WTC11 (cell line): Measurements from ENCODE around the gene SVIL. TPM values are rescaled to one million over a fixed set of nuclear protein-coding genes. Genes with fewer than 3 reads are reported as not detected.

Experiments used
- ATAC-seq: fragments of 200-7000 bp; cut with Tn5 transposase; 2 replicates; pipeline ENCODE4 v1.10.0; 2021; ENCODE audit warnings: mild to moderate bottlenecking, moderate library complexity
- CTCF ChIA-PET: fragments of 300-600 bp; sonication (Branson Sonifier 250); formaldehyde crosslinking; loops from one replicate; lab custom pipeline; 2021; ENCODE audit warnings: antibody characterized with exemption; lab: Charles Lee
- POLR2A ChIA-PET: fragments of 350-600 bp; sonication (Branson Sonifier 250); formaldehyde crosslinking; loops from one replicate; lab custom pipeline; 2021; ENCODE audit warnings: antibody characterized with exemption; lab: Charles Lee
- DNase-seq: peaks from one replicate; pipeline ENCODE4 v3.0.0; 2021; ENCODE audit warnings: low spot score
- H3K27ac Mint-ChIP-seq: 2 replicates; pipeline ENCODE4 v1.8.0; 2021; ENCODE audit warnings: mixed read lengths
- H3K27me3 Mint-ChIP-seq: 2 replicates; pipeline ENCODE4 v1.8.0; 2021; ENCODE audit warnings: low read depth, mild to moderate bottlenecking, moderate library complexity, mixed read lengths
- H3K36me3 Mint-ChIP-seq: 2 replicates; pipeline ENCODE4 v1.8.0; 2021; ENCODE audit warnings: mixed read lengths
- H3K4me1 Mint-ChIP-seq: 2 replicates; pipeline ENCODE4 v1.8.0; 2022; ENCODE audit warnings: mixed read lengths
- H3K4me3 Mint-ChIP-seq: 2 replicates; pipeline ENCODE4 v1.8.0; 2021; ENCODE audit warnings: mild to moderate bottlenecking, moderate library complexity, mixed read lengths
- H3K9me3 Mint-ChIP-seq: 2 replicates; pipeline ENCODE4 v1.8.0; 2021; ENCODE audit warnings: mixed read lengths
- GABPB1 ChIP-seq: sonication (generic); formaldehyde crosslinking; IDR thresholded peaks from 2 replicates; pipeline ENCODE4 v1.8.1; 2023; ENCODE audit warnings: mild to moderate bottlenecking, missing genetic modification reagents
- MYBL2 ChIP-seq: sonication (generic); formaldehyde crosslinking; IDR thresholded peaks from 2 replicates; pipeline ENCODE4 v1.8.1; 2023; ENCODE audit warnings: mild to moderate bottlenecking, moderate library complexity, missing genetic modification reagents
- NFATC4 ChIP-seq: fragments of 250-450 bp; sonication (Bioruptor Pico); IDR thresholded peaks from 2 replicates; pipeline ENCODE4 v1.9.0; 2021; ENCODE audit warnings: mild to moderate bottlenecking
- RELA ChIP-seq: sonication (generic); formaldehyde crosslinking; IDR thresholded peaks from 2 replicates; pipeline ENCODE4 v1.8.1; 2022; ENCODE audit warnings: missing genetic modification reagents, mild to moderate bottlenecking, borderline replicate concordance
- TEAD1 ChIP-seq: sonication (generic); formaldehyde crosslinking; IDR thresholded peaks from 2 replicates; pipeline ENCODE4 v1.8.0; 2022; ENCODE audit warnings: mild to moderate bottlenecking, missing genetic modification reagents
- ZNF263 ChIP-seq: sonication (generic); formaldehyde crosslinking; IDR thresholded peaks from 2 replicates; pipeline ENCODE4 v1.8.1; 2022; ENCODE audit warnings: low read depth, mild to moderate bottlenecking, moderate library complexity, missing genetic modification reagents
- total RNA-seq: library from RNA; stranded (reverse); gene quantifications from 3 replicates; pipeline ENCODE4 v1.2.3, GENCODE V29; 2021
- TF ChIP-seq, protein P1 (sequence below): sonication (generic); formaldehyde crosslinking; IDR thresholded peaks from 2 replicates; pipeline ENCODE4 v1.8.1; 2022; ENCODE audit warnings: mild to moderate bottlenecking, missing genetic modification reagents, moderate library complexity, borderline replicate concordance
- TF ChIP-seq, protein P2 (sequence below): sonication (generic); formaldehyde crosslinking; IDR thresholded peaks from 2 replicates; pipeline ENCODE4 v1.8.1; 2023; ENCODE audit warnings: mild to moderate bottlenecking, missing genetic modification reagents
- TF ChIP-seq, protein P3 (sequence below): sonication (generic); formaldehyde crosslinking; IDR thresholded peaks from 2 replicates; pipeline ENCODE4 v1.8.1; 2023; ENCODE audit warnings: mild to moderate bottlenecking, missing genetic modification reagents, borderline replicate concordance
- TF ChIP-seq, protein P4 (sequence below): sonication (generic); formaldehyde crosslinking; conservative IDR thresholded peaks from 2 replicates; pipeline ENCODE4 v1.8.1; 2022; ENCODE audit warnings: mild to moderate bottlenecking, missing genetic modification reagents
- TF ChIP-seq, protein P5 (sequence below): sonication (generic); formaldehyde crosslinking; IDR thresholded peaks from 2 replicates; pipeline ENCODE4 v1.8.0; 2022; ENCODE audit warnings: mild to moderate bottlenecking, missing genetic modification reagents
- TF ChIP-seq, protein P6 (sequence below): sonication (generic); formaldehyde crosslinking; IDR thresholded peaks from 2 replicates; pipeline ENCODE4 v1.8.1; 2022; ENCODE audit warnings: missing genetic modification reagents, borderline replicate concordance
- TF ChIP-seq, protein P7 (sequence below): fragments of 250-450 bp; sonication (Bioruptor Pico); IDR thresholded peaks from 2 replicates; pipeline ENCODE4 v1.9.0; 2021; ENCODE audit warnings: moderate library complexity, mild to moderate bottlenecking, inconsistent platforms, borderline replicate concordance

SVIL gene
- total RNA-seq, 1 experiment from 2014 or later, result 27.1 TPM

DNA sequence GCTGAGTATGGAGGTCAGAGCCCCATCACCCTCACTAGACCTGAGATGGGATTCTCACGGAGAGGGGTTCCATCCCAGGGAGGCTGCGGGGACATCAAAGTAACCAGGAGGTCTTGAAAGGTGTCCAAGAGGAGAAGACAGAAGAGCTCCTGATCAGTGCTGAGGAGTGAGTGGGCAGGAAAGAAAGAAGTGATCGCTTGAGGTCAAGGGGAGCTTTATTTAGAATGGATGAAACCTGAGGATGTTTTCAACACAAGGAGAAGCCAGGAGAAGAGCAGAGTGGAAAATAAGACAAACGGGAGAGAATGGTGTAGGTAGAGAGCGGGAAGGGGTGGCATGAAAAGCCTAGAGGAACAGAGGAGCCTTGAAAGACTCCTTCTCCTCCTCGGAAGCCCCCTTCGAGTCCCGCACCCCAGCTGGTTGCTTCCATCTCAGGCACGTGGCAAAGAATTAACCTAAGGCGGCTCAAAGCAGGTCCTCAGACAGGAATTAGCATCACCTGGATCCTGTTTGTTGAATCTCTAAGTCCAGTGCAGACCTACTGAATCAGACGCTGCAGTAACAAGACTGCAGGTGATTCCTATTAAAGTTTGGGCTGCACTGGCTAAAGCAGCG, 5.8 kb downstream of the SVIL start:
- no peak for ATAC-seq
- Mint-ChIP-seq H3K27me3 (no peaks in the 10 kb centered on the region), H3K4me3 (no peak overlapping the region), H3K36me3 (peaks cover 3% of the 10 kb centered on the region), H3K9me3 (no peaks in the 10 kb centered on the region), H3K27ac (peak overlapping the region; percentile 33), H3K4me1 (peaks cover 38% of the 10 kb centered on the region)
- no peak for DNase-seq
- POLR2A ChIA-PET, result interaction anchor here (0.6 kb wide), 1 partner anchor 96 kb away, joined by 9 read pairs; no protein-coding TSS in a partner anchor
- CTCF ChIA-PET, result interaction anchor here (1.6 kb wide), 1 partner anchor 10 kb away, joined by 5 read pairs; no protein-coding TSS in a partner anchor
- TF ChIP-seq, protein P1, sequence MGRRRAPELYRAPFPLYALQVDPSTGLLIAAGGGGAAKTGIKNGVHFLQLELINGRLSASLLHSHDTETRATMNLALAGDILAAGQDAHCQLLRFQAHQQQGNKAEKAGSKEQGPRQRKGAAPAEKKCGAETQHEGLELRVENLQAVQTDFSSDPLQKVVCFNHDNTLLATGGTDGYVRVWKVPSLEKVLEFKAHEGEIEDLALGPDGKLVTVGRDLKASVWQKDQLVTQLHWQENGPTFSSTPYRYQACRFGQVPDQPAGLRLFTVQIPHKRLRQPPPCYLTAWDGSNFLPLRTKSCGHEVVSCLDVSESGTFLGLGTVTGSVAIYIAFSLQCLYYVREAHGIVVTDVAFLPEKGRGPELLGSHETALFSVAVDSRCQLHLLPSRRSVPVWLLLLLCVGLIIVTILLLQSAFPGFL (CRISPR knock-in tag), result no peak
- TF ChIP-seq, protein P2, sequence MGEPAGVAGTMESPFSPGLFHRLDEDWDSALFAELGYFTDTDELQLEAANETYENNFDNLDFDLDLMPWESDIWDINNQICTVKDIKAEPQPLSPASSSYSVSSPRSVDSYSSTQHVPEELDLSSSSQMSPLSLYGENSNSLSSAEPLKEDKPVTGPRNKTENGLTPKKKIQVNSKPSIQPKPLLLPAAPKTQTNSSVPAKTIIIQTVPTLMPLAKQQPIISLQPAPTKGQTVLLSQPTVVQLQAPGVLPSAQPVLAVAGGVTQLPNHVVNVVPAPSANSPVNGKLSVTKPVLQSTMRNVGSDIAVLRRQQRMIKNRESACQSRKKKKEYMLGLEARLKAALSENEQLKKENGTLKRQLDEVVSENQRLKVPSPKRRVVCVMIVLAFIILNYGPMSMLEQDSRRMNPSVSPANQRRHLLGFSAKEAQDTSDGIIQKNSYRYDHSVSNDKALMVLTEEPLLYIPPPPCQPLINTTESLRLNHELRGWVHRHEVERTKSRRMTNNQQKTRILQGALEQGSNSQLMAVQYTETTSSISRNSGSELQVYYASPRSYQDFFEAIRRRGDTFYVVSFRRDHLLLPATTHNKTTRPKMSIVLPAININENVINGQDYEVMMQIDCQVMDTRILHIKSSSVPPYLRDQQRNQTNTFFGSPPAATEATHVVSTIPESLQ (CRISPR knock-in tag), result no peak
- TF ChIP-seq, protein P3, sequence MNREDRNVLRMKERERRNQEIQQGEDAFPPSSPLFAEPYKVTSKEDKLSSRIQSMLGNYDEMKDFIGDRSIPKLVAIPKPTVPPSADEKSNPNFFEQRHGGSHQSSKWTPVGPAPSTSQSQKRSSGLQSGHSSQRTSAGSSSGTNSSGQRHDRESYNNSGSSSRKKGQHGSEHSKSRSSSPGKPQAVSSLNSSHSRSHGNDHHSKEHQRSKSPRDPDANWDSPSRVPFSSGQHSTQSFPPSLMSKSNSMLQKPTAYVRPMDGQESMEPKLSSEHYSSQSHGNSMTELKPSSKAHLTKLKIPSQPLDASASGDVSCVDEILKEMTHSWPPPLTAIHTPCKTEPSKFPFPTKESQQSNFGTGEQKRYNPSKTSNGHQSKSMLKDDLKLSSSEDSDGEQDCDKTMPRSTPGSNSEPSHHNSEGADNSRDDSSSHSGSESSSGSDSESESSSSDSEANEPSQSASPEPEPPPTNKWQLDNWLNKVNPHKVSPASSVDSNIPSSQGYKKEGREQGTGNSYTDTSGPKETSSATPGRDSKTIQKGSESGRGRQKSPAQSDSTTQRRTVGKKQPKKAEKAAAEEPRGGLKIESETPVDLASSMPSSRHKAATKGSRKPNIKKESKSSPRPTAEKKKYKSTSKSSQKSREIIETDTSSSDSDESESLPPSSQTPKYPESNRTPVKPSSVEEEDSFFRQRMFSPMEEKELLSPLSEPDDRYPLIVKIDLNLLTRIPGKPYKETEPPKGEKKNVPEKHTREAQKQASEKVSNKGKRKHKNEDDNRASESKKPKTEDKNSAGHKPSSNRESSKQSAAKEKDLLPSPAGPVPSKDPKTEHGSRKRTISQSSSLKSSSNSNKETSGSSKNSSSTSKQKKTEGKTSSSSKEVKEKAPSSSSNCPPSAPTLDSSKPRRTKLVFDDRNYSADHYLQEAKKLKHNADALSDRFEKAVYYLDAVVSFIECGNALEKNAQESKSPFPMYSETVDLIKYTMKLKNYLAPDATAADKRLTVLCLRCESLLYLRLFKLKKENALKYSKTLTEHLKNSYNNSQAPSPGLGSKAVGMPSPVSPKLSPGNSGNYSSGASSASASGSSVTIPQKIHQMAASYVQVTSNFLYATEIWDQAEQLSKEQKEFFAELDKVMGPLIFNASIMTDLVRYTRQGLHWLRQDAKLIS (CRISPR knock-in tag), result no peak
- TF ChIP-seq ZNF263 (CRISPR knock-in tag) (no peak), RELA (CRISPR knock-in tag) (no peak), MYBL2 (CRISPR knock-in tag) (no peak), NFATC4 (CRISPR knock-in tag) (no peak)
- TF ChIP-seq, protein P4, sequence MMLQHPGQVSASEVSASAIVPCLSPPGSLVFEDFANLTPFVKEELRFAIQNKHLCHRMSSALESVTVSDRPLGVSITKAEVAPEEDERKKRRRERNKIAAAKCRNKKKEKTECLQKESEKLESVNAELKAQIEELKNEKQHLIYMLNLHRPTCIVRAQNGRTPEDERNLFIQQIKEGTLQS (CRISPR knock-in tag), result no peak
- TF ChIP-seq, protein P5, sequence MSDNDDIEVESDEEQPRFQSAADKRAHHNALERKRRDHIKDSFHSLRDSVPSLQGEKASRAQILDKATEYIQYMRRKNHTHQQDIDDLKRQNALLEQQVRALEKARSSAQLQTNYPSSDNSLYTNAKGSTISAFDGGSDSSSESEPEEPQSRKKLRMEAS, result no peak
- TF ChIP-seq, protein P6, sequence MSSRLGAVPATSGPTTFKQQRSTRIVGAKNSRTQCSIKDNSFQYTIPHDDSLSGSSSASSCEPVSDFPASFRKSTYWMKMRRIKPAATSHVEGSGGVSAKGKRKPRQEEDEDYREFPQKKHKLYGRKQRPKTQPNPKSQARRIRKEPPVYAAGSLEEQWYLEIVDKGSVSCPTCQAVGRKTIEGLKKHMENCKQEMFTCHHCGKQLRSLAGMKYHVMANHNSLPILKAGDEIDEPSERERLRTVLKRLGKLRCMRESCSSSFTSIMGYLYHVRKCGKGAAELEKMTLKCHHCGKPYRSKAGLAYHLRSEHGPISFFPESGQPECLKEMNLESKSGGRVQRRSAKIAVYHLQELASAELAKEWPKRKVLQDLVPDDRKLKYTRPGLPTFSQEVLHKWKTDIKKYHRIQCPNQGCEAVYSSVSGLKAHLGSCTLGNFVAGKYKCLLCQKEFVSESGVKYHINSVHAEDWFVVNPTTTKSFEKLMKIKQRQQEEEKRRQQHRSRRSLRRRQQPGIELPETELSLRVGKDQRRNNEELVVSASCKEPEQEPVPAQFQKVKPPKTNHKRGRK (CRISPR knock-in tag), result no peak
- TF ChIP-seq, protein P7, sequence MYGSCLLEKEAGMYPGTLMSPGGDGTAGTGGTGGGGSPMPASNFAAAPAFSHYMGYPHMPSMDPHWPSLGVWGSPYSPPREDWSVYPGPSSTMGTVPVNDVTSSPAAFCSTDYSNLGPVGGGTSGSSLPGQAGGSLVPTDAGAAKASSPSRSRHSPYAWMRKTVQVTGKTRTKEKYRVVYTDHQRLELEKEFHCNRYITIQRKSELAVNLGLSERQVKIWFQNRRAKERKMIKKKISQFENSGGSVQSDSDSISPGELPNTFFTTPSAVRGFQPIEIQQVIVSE (CRISPR knock-in tag), result no peak

DNA sequence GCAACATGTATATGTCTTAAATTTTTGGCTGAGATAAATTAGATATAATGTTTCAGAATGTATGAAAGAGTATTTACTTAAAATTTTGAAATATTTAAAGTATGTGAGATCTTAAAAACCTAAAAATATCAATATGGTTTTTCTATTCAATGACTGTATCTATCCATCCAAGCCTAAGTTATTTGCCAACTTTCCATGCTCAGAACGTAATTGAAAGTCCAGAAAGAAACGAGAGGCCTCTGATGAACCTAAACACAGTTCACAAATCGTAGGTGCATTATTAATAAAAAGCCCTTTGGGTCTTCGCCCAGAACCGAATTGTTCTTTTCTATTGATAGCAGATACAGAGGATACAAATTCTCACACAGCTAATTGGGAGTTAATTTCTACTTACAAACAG, 6.5 kb downstream of the SVIL start:
- ATAC-seq (no peak), DNase-seq (no peak)
- POLR2A ChIA-PET, result interaction anchor here (1.3 kb wide), 1 partner anchor 10 kb away, joined by 4 read pairs; no protein-coding TSS in a partner anchor
- H3K9me3 Mint-ChIP-seq, result no peaks in the 10 kb centered on the region
- H3K4me1 Mint-ChIP-seq, result peaks cover 33% of the 10 kb centered on the region
- CTCF ChIA-PET, result interaction anchor here (1.6 kb wide), 1 partner anchor 9 kb away, joined by 5 read pairs; no protein-coding TSS in a partner anchor
- no peak overlapping the region for H3K4me3 Mint-ChIP-seq
- H3K36me3 Mint-ChIP-seq, result peaks cover 3% of the 10 kb centered on the region
- no peaks in the 10 kb centered on the region for H3K27me3 Mint-ChIP-seq
- no peak overlapping the region for H3K27ac Mint-ChIP-seq
- TF ChIP-seq TEAD1, result no peak
- no peak for TF ChIP-seq GABPB1 (CRISPR knock-in tag)
- TF ChIP-seq, protein P7 (CRISPR knock-in tag), result no peak
- TF ChIP-seq, all 79 proteins: peak for 0
